Heart left ventricle (tissue), 13 donors: Measurements from ENCODE around the gene TRAF2.

Experiments used
- POLR2A ChIP-seq, 2 donors: fragments of 450-650 bp; IDR thresholded peaks; one replicate each; pipeline ENCODE4 v1.6.1; 2017; ENCODE audit warnings: antibody characterized with exemption in 2 of 2, mild to moderate bottlenecking in 2 of 2, moderate library complexity in 2 of 2
- TF ChIP-seq, protein P1 (sequence below), 12 donors: fragments of 200-600 bp; sonication (generic) in 4 of 12; IDR thresholded peaks; one replicate each; pipeline versions ENCODE4 v1.5.0 to v1.8.0; 2018 to 2022; ENCODE audit warnings: antibody characterized with exemption in 12 of 12, mild to moderate bottlenecking in 5 of 12
- donor health status: ischemic (EF 13 %, LVEDD 7.1; RV severe dilation, severe dysfunction).
- donor health status: DM: no; HTN: yes; CAD: no.
- donor health status: DM: no; HTN: no; CAD: no.
- donor health status: ischemic (EF 25% LVEDD 6.9; RV normal size, moderate dysfunction).
- donor health status: ischemic (EF 25% LVEDD 5.7; RV mildly dilated, moderate dysfunction).
- donor health status: ischemic (EF 35%, LVEDD 5.7; RV mildly dilated, moderate dysfunction).
- donor health status: nonischemic (EF 11% LVEDD 7.7; RV severe dilation, severe dysfunction).
- donor health status: DM: yes; HTN: yes; CAD: no.
- donor health status: PGD.
- donor health status: ischemic (EF 29% LVEDD 5.4; RV normal size, mild dysfunction).
- donor health status: nonischemic (EF 23%, LVEDD 6.1; RV moderate dilation, normal function).

- TF ChIP-seq, protein P1, sequence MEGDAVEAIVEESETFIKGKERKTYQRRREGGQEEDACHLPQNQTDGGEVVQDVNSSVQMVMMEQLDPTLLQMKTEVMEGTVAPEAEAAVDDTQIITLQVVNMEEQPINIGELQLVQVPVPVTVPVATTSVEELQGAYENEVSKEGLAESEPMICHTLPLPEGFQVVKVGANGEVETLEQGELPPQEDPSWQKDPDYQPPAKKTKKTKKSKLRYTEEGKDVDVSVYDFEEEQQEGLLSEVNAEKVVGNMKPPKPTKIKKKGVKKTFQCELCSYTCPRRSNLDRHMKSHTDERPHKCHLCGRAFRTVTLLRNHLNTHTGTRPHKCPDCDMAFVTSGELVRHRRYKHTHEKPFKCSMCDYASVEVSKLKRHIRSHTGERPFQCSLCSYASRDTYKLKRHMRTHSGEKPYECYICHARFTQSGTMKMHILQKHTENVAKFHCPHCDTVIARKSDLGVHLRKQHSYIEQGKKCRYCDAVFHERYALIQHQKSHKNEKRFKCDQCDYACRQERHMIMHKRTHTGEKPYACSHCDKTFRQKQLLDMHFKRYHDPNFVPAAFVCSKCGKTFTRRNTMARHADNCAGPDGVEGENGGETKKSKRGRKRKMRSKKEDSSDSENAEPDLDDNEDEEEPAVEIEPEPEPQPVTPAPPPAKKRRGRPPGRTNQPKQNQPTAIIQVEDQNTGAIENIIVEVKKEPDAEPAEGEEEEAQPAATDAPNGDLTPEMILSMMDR (IDR thresholded peaks at IDR 0.05) = no peak
- no peak for TF ChIP-seq POLR2A (IDR thresholded peaks at IDR 0.05)
Measured at GRCh38 chr9:136952321-136952850, 66.1 kb downstream of the TRAF2 start.
